KMS-11 (cell line): Measurements from ENCODE around the gene PPP2R3B.

ENCODE experiments used
- H2AFZ ChIP-seq: fragments of 200-600 bp; sonication (generic); 2 replicates; pipeline ENCODE4 v1.6.1; 2016; ENCODE audit warnings: antibody characterized with exemption, mixed run types, low read depth
- H3K27ac ChIP-seq: fragments of 200-600 bp; sonication (generic); 2 replicates; pipeline ENCODE4 v1.6.1; 2016; ENCODE audit warnings: mild to moderate bottlenecking, mixed run types
- H3K27me3 ChIP-seq: fragments of 200-600 bp; sonication (generic); 2 replicates; pipeline ENCODE4 v1.6.1; 2017; ENCODE audit warnings: mild to moderate bottlenecking, low read depth, mixed run types, moderate library complexity; ENCODE audit not compliant: insufficient read depth
- H3K36me3 ChIP-seq: fragments of 200-600 bp; sonication (generic); 2 replicates; pipeline ENCODE4 v1.6.1; 2017; ENCODE audit warnings: mild to moderate bottlenecking, mixed run types; ENCODE audit not compliant: insufficient read depth
- H3K4me1 ChIP-seq: fragments of 200-600 bp; sonication (generic); 2 replicates; pipeline ENCODE4 v1.6.1; 2016; ENCODE audit warnings: mild to moderate bottlenecking, low read depth, mixed run types; ENCODE audit not compliant: poor library complexity, severe bottlenecking
- H3K4me2 ChIP-seq: fragments of 200-600 bp; sonication (generic); 2 replicates; pipeline ENCODE4 v1.7.0; 2016; ENCODE audit warnings: mild to moderate bottlenecking, mixed run types
- H3K4me3 ChIP-seq: fragments of 200-600 bp; sonication (generic); IDR thresholded peaks from 2 replicates; pipeline ENCODE4 v1.6.1; 2017; ENCODE audit warnings: low read depth, low read length, mixed read lengths; ENCODE audit not compliant: insufficient read depth
- H3K79me2 ChIP-seq: fragments of 200-600 bp; sonication (generic); 2 replicates; pipeline ENCODE4 v1.6.1; 2016; ENCODE audit warnings: low read depth, mixed run types; ENCODE audit not compliant: insufficient read depth
- H3K9ac ChIP-seq: fragments of 200-600 bp; sonication (generic); 2 replicates; pipeline ENCODE4 v1.6.1; 2016; ENCODE audit warnings: mild to moderate bottlenecking, mixed run types
- H4K20me1 ChIP-seq: fragments of 200-600 bp; sonication (generic); 2 replicates; pipeline ENCODE4 v1.6.1; 2016; ENCODE audit warnings: mild to moderate bottlenecking, mixed run types; ENCODE audit not compliant: insufficient read depth
- CTCF ChIP-seq: fragments of 200-600 bp; sonication (generic); conservative IDR thresholded peaks from 2 replicates; pipeline ENCODE4 v1.6.1; 2017; ENCODE audit warnings: low read depth, mild to moderate bottlenecking, antibody characterized with exemption, low read length, moderate library complexity, mixed read lengths

Gene PPP2R3B

GRCh38 chrX:367349-367748 is 19.4 kb downstream of the PPP2R3B start:
- TF ChIP-seq CTCF = no peak
- Histone ChIP-seq H4K20me1 (no peaks in the 10 kb centered on the region), H3K9ac (no peak overlapping the region), H3K36me3 (no peaks in the 10 kb centered on the region), H3K4me3 (no peak overlapping the region), H3K27ac (no peak overlapping the region), H3K79me2 (no peaks in the 10 kb centered on the region), H3K4me1 (no peaks in the 10 kb centered on the region), H3K4me2 (no peak overlapping the region), H2AFZ (no peak overlapping the region), H3K27me3 (no peaks in the 10 kb centered on the region)

GRCh38 chrX:363621-364375 is 22.9 kb downstream of the PPP2R3B start:
- no peaks in the 10 kb centered on the region for H3K79me2 ChIP-seq
- no peaks in the 10 kb centered on the region for H3K36me3 ChIP-seq
- H4K20me1 ChIP-seq = no peaks in the 10 kb centered on the region
- H3K9ac ChIP-seq = no peak overlapping the region
- TF ChIP-seq CTCF = no peak
- no peak overlapping the region for H3K27ac ChIP-seq
- H3K4me1 ChIP-seq = no peaks in the 10 kb centered on the region
- H2AFZ ChIP-seq = no peak overlapping the region
- H3K4me3 ChIP-seq = no peak overlapping the region
- H3K27me3 ChIP-seq = no peaks in the 10 kb centered on the region
- H3K4me2 ChIP-seq = no peak overlapping the region

- Histone ChIP-seq H3K79me2 (no peaks in the 10 kb centered on the region), H3K4me2 (no peak overlapping the region), H3K27ac (no peak overlapping the region), H3K27me3 (no peaks in the 10 kb centered on the region), H3K4me3 (no peak overlapping the region), H2AFZ (no peak overlapping the region), H3K4me1 (no peaks in the 10 kb centered on the region), H3K9ac (no peak overlapping the region), H4K20me1 (no peaks in the 10 kb centered on the region), H3K36me3 (no peaks in the 10 kb centered on the region)
- no peak for TF ChIP-seq CTCF
Observed at GRCh38 chrX:362937-363620, 23.6 kb downstream of the PPP2R3B start.

- H3K27me3 ChIP-seq = no peaks in the 10 kb centered on the region
- TF ChIP-seq CTCF = no peak
- no peak overlapping the region for H3K9ac ChIP-seq
- no peak overlapping the region for H2AFZ ChIP-seq
- no peak overlapping the region for H3K4me3 ChIP-seq
- no peaks in the 10 kb centered on the region for H3K4me1 ChIP-seq
- no peaks in the 10 kb centered on the region for H3K36me3 ChIP-seq
- H3K79me2 ChIP-seq = no peaks in the 10 kb centered on the region
- no peak overlapping the region for H3K27ac ChIP-seq
- no peaks in the 10 kb centered on the region for H4K20me1 ChIP-seq
- H3K4me2 ChIP-seq = no peak overlapping the region
Observed at GRCh38 chrX:362351-362750, 24.4 kb downstream of the PPP2R3B start.
